SK-N-SH (cell line): Measurements from ENCODE around the gene MYD88. TPM values are rescaled to one million over a fixed set of nuclear protein-coding genes. Genes with fewer than 3 reads are reported as not detected.

Experiments used
- CTCF ChIA-PET: fragments of 300-600, 350-600 bp; formaldehyde crosslinking; extraction: SDS; loops from one replicate; lab custom pipeline; 2021; lab: Yijun Ruan, JAX
- POLR2A ChIA-PET: fragments of 350-600 bp; sonication (Branson Sonifier 250); formaldehyde crosslinking; extraction: SDS; loops from one replicate; lab custom pipeline; 2020; ENCODE audit warnings: antibody characterized with exemption, inconsistent platforms; lab: Yijun Ruan, JAX
- DNase-seq: peaks from one replicate; pipeline ENCODE4 v3.0.0; 2012
- H2AFZ ChIP-seq: fragments of 200-600 bp; sonication (generic); 2 replicates; pipeline ENCODE4 v1.8.1; 2016; ENCODE audit warnings: antibody characterized with exemption, mild to moderate bottlenecking, low read depth
- H3F3A ChIP-seq: fragments of 200-600 bp; sonication (generic); replicated peaks from 2 replicates; pipeline ENCODE3; 2016; ENCODE audit warnings: antibody characterized with exemption, mild to moderate bottlenecking; ENCODE audit not compliant: insufficient read depth
- H3K27ac ChIP-seq, 2 experiments: fragments of 200-500 bp in 1 of 2; fragments of 200-600 bp in 1 of 2; sonication (Bioruptor generic) in 1 of 2; sonication (generic), shearing (Covaris generic) in 1 of 2; 2 replicates each; pipeline versions ENCODE4 v1.5.1 to v1.6.1; 2014 to 2016; ENCODE audit warnings: low read depth in 2 of 2, inconsistent platforms in 1 of 2, low read length in 1 of 2, mild to moderate bottlenecking in 1 of 2, mixed read lengths in 1 of 2
- H3K27me3 ChIP-seq: fragments of 200-600 bp; sonication (generic), shearing (Covaris generic); 2 replicates; pipeline ENCODE4 v1.6.1; 2016; ENCODE audit warnings: mixed run types; ENCODE audit not compliant: insufficient read depth
- H3K36me3 ChIP-seq, 2 experiments: fragments of 200-500 bp in 1 of 2; fragments of 200-600 bp in 1 of 2; sonication (Bioruptor generic) in 1 of 2; sonication (generic) in 1 of 2; replicated peaks in 1 of 2; 2 replicates each; pipeline versions ENCODE3 to v1.5.1; 2014 to 2016; ENCODE audit warnings: low read length in 1 of 2, mild to moderate bottlenecking in 1 of 2; ENCODE audit not compliant: insufficient read depth in 2 of 2, control insufficient read depth in 1 of 2
- H3K4me1 ChIP-seq, 2 experiments: fragments of 200-500 bp in 1 of 2; fragments of 200-600 bp in 1 of 2; sonication (Bioruptor generic) in 1 of 2; sonication (generic), shearing (Covaris generic) in 1 of 2; 2 replicates each; pipeline versions ENCODE4 v1.5.1 to v1.6.1; 2014 to 2016; ENCODE audit warnings: low read depth in 1 of 2, low read length in 1 of 2, mixed run types in 1 of 2; ENCODE audit not compliant: insufficient read depth in 2 of 2, control insufficient read depth in 1 of 2
- H3K4me2 ChIP-seq: fragments of 200-600 bp; sonication (generic), shearing (Covaris generic); 2 replicates; pipeline ENCODE4 v1.6.1; 2017; ENCODE audit warnings: mixed run types
- H3K4me3 ChIP-seq, 2 experiments: fragments of 200-500 bp in 1 of 2; fragments of 200-600 bp in 1 of 2; sonication (Bioruptor generic) in 1 of 2; sonication (generic), shearing (Covaris generic) in 1 of 2; 2 replicates each; pipeline versions ENCODE4 v1.5.1 to v1.8.1; 2014 to 2016; ENCODE audit warnings: low read depth in 2 of 2, inconsistent platforms in 1 of 2, low read length in 1 of 2, mild to moderate bottlenecking in 1 of 2, mixed read lengths in 1 of 2, moderate library complexity in 1 of 2
- H3K79me2 ChIP-seq: fragments of 200-600 bp; sonication (generic); 2 replicates; pipeline ENCODE4 v1.8.1; 2017; ENCODE audit warnings: mild to moderate bottlenecking; ENCODE audit not compliant: insufficient read depth
- H3K9ac ChIP-seq: fragments of 200-600 bp; sonication (generic); 2 replicates; pipeline ENCODE4 v1.6.1; 2017; ENCODE audit warnings: mixed run types
- H3K9me2 ChIP-seq: fragments of 200-600 bp; sonication (generic); 2 replicates; pipeline ENCODE4 v1.6.1; 2017; ENCODE audit warnings: mixed run types
- H3K9me3 ChIP-seq: fragments of 200-600 bp; sonication (generic); 2 replicates; pipeline ENCODE4 v1.6.1; 2017; ENCODE audit warnings: mixed run types, mild to moderate bottlenecking, moderate library complexity
- H4K20me1 ChIP-seq: fragments of 200-600 bp; sonication (generic); 2 replicates; pipeline ENCODE4 v1.6.1; 2017; ENCODE audit warnings: mild to moderate bottlenecking, mixed run types; ENCODE audit not compliant: insufficient read depth
- ELF1 ChIP-seq: IDR thresholded peaks from 2 replicates; pipeline ENCODE4 v1.4.0; 2012
- EP300 ChIP-seq, 2 experiments: IDR thresholded peaks; 2 replicates each; pipeline versions ENCODE4 v1.4.0 to v1.6.1; 2012; ENCODE audit warnings: borderline replicate concordance in 1 of 2, low read depth in 1 of 2, low read length in 1 of 2
- FOXJ3 ChIP-seq: sonication (generic); formaldehyde crosslinking; IDR thresholded peaks from 2 replicates; pipeline ENCODE4 v1.5.1; 2020; ENCODE audit warnings: mild to moderate bottlenecking, missing genetic modification reagents
- GATA2 ChIP-seq: sonication (generic); formaldehyde crosslinking; IDR thresholded peaks from 2 replicates; pipeline ENCODE4 v1.5.0; 2020; ENCODE audit warnings: mild to moderate bottlenecking, missing genetic modification reagents
- JUND ChIP-seq: IDR thresholded peaks from 2 replicates; pipeline ENCODE4 v1.4.0; 2012
- MEF2A ChIP-seq: IDR thresholded peaks from 2 replicates; pipeline ENCODE4 v1.4.0; 2012; ENCODE audit warnings: low read depth, borderline replicate concordance
- RAD21 ChIP-seq: IDR thresholded peaks from 2 replicates; pipeline ENCODE4 v1.6.1; 2012; ENCODE audit warnings: mild to moderate bottlenecking, low read length
- RCOR1 ChIP-seq: fragments of 150-350 bp; IDR thresholded peaks from 2 replicates; pipeline ENCODE4 v1.6.1; 2017; ENCODE audit warnings: antibody characterized with exemption, low read length
- RXRA ChIP-seq: IDR thresholded peaks from 2 replicates; pipeline ENCODE4 v1.4.0; 2012; ENCODE audit warnings: low read depth, mild to moderate bottlenecking, borderline replicate concordance
- SMC3 ChIP-seq: IDR thresholded peaks from 2 replicates; pipeline ENCODE4 v1.6.1; 2012; ENCODE audit warnings: low read depth, low read length, improper control_type of control experiment
- TEAD4 ChIP-seq: IDR thresholded peaks from 2 replicates; pipeline ENCODE4 v1.4.0; 2012; ENCODE audit warnings: mild to moderate bottlenecking, borderline replicate concordance; ENCODE audit not compliant: insufficient read depth
- YY1 ChIP-seq: IDR thresholded peaks from 2 replicates; pipeline ENCODE4 v1.4.0; 2012; ENCODE audit warnings: low read depth, mild to moderate bottlenecking
- WGBS: methylation state at CpG from one replicate; pipeline ENCODE4 v1.1.6; 2017; ENCODE audit warnings: low lambda C conversion rate; 5-methylcytosine and 5-hydroxymethylcytosine counted together
- polyA plus RNA-seq, 3 experiments: library from polyadenylated mRNA; depleted of rRNA; stranded (reverse); fragments of >200 nt; gene quantifications; 2 replicates each; pipeline ENCODE4 v1.2.3, GENCODE V29; 2012
- TF ChIP-seq, protein P1 (sequence below): fragments of 200-600 bp; sonication (generic); IDR thresholded peaks from 2 replicates; pipeline ENCODE4 v1.6.1; 2017; ENCODE audit warnings: antibody characterized with exemption, mild to moderate bottlenecking, moderate library complexity
- TF ChIP-seq, protein P2 (sequence below): fragments of 150-350 bp; IDR thresholded peaks from 2 replicates; pipeline ENCODE4 v1.6.1; 2017; ENCODE audit warnings: antibody characterized with exemption, low read length, low read depth, borderline replicate concordance
- TF ChIP-seq, protein P3 (sequence below): IDR thresholded peaks from 2 replicates; pipeline ENCODE4; 2012

The MYD88 gene
- polyA plus RNA-seq, 1 of the 3 experiments (the other 2 are of a cell fraction) = 24.0 TPM

DNA sequence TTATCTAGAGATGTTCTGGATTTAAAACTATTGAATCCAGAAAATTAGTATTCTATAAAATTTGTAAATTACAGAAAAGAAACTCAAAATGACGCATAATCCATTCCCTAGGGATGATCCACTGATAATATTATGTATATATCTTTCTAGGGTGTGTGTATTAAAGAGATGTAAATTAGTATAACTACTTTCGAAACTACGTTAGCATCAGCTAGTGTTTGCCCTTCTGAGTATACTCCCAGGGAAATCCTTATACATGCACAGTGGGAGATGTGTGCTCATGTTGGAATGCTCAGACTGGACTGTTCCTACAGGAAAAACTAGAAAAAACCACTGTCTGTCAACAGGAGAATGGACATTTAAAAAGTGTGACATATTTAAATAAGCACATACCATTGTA is 38.0 kb upstream of the MYD88 start (continued):
- TF ChIP-seq RCOR1 (no peak), TEAD4 (no peak), GATA2 (CRISPR knock-in tag) (no peak)

DNA sequence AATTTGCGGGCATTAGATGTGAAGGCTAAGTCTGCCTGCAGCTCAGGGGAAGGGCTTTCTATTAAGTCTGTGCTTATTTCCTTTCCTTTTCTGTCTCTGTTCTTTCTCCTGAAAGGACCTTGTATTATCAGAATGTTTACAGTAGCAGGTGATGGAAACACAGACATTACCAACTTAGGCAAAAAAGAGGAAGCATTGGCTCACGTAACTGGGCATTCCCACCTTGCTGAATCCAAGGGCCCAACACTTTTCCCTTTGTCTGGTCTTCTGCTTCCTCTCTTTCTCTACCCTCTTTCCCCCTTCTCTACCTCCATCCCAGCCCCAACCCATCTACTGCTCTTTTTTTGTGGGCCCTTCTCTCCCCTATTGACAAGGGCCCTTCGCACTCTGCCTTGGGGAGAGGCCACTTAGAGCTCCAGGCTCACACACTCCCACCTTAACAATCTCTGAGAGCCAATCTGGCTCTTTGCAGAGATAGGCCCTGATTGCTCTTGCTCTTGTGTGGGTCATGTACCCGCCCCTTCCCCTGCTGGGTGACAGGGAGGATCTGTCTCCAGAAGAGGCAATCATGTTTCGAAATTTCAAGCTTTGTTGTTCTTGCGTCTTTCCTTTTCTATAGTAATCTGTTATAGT is 36.5 kb upstream of the MYD88 start:
- Histone ChIP-seq H3F3A (no peaks in the 10 kb centered on the region), H4K20me1 (no peaks in the 10 kb centered on the region), H3K9me2 (no peaks in the 10 kb centered on the region), H3K4me2 (no peak overlapping the region), H3K9me3 (peaks cover 15% of the 10 kb centered on the region), H3K9ac (no peak overlapping the region), H3K36me3 (no peaks in the 10 kb centered on the region), H3K27ac (no peak overlapping the region), H3K27me3 (no peaks in the 10 kb centered on the region; the same call in 1 of the 2 replicates), H2AFZ (no peak overlapping the region), H3K4me3 (no peak overlapping the region), H3K4me1 (no peaks in the 10 kb centered on the region; a peak in 1 of 4 replicates), H3K79me2 (no peaks in the 10 kb centered on the region)
- POLR2A ChIA-PET = no interaction called here
- no peak for TF ChIP-seq RXRA
- TF ChIP-seq, protein P1, sequence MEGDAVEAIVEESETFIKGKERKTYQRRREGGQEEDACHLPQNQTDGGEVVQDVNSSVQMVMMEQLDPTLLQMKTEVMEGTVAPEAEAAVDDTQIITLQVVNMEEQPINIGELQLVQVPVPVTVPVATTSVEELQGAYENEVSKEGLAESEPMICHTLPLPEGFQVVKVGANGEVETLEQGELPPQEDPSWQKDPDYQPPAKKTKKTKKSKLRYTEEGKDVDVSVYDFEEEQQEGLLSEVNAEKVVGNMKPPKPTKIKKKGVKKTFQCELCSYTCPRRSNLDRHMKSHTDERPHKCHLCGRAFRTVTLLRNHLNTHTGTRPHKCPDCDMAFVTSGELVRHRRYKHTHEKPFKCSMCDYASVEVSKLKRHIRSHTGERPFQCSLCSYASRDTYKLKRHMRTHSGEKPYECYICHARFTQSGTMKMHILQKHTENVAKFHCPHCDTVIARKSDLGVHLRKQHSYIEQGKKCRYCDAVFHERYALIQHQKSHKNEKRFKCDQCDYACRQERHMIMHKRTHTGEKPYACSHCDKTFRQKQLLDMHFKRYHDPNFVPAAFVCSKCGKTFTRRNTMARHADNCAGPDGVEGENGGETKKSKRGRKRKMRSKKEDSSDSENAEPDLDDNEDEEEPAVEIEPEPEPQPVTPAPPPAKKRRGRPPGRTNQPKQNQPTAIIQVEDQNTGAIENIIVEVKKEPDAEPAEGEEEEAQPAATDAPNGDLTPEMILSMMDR = no peak
- WGBS = 61% methylated on average over 6 of the region's 6 CpGs
- CTCF ChIA-PET = interaction anchor here (1.1 to 2.0 kb wide), 3 partner anchors 9 to 244 kb away, joined by 3 to 5 read pairs (median 4); partner anchors contain the start of gene XYLB
- DNase-seq = no peak

DNA sequence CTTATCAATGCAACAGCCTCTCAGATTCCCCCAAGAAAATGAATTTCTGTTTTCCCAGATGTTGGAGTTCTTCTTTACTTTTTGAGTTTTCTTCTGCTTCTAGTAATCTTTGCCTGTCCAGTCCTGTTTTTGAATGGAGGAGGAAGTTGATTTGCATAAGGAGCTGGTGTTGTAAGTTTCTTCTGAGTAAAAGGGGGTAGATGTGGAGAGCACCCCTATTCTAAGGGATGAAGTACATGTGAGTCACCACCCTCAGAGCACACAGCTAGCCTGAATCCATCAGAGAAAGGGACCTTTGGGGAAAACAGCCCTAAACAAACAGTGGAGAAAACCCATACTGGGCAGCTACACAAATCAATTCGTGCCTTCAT is 36.0 kb upstream of the MYD88 start:
- POLR2A ChIA-PET = no interaction called here
- no peak overlapping the region for H2AFZ ChIP-seq

More for the DNA sequence above, 36.0 kb upstream of the MYD88 start:
- Histone ChIP-seq H3K79me2 (no peaks in the 10 kb centered on the region), H3K4me3 (no peak overlapping the region), H3K4me2 (no peak overlapping the region), H3F3A (no peaks in the 10 kb centered on the region), H3K27me3 (no peaks in the 10 kb centered on the region; the same call in 1 of the 2 replicates), H3K9ac (no peak overlapping the region), H3K27ac (no peak overlapping the region), H3K9me2 (no peaks in the 10 kb centered on the region), H3K9me3 (peaks cover 15% of the 10 kb centered on the region), H3K4me1 (no peaks in the 10 kb centered on the region; a peak in 1 of 4 replicates), H4K20me1 (no peaks in the 10 kb centered on the region), H3K36me3 (no peaks in the 10 kb centered on the region)
- no peak for DNase-seq
- CTCF ChIA-PET = interaction anchor here (1.1 to 2.0 kb wide), 4 partner anchors 9 to 244 kb away, joined by 3 to 5 read pairs (median 4); partner anchors contain the start of gene XYLB
- TF ChIP-seq SMC3 (no peak), JUND (no peak), GATA2 (CRISPR knock-in tag) (no peak), MEF2A (no peak), FOXJ3 (CRISPR knock-in tag) (no peak), RAD21 (no peak), YY1 (no peak), EP300 (IDR thresholded peaks at IDR 0.05; ENCODE audit: borderline replicate concordance in 1 of 2, low read depth in 1 of 2, low read length in 1 of 2) (no peak), ELF1 (no peak), TEAD4 (no peak)
- TF ChIP-seq, protein P2, sequence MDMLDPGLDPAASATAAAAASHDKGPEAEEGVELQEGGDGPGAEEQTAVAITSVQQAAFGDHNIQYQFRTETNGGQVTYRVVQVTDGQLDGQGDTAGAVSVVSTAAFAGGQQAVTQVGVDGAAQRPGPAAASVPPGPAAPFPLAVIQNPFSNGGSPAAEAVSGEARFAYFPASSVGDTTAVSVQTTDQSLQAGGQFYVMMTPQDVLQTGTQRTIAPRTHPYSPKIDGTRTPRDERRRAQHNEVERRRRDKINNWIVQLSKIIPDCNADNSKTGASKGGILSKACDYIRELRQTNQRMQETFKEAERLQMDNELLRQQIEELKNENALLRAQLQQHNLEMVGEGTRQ = no peak
- TF ChIP-seq, protein P3, sequence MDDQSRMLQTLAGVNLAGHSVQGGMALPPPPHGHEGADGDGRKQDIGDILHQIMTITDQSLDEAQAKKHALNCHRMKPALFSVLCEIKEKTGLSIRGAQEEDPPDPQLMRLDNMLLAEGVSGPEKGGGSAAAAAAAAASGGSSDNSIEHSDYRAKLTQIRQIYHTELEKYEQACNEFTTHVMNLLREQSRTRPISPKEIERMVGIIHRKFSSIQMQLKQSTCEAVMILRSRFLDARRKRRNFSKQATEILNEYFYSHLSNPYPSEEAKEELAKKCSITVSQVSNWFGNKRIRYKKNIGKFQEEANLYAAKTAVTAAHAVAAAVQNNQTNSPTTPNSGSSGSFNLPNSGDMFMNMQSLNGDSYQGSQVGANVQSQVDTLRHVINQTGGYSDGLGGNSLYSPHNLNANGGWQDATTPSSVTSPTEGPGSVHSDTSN = no peak
- 33% methylated on average over 1 of the region's 1 CpG for WGBS
